Body of pancreas (tissue), 4 donors: ENCODE results near the gene TNIK.

ENCODE experiments used
- CTCF ChIP-seq, 7 experiments: fragments of 450-650 bp in 4 of 7; fragments of 200-600 bp in 3 of 7; sonication (generic) in 3 of 7; IDR thresholded peaks; one replicate each; pipeline ENCODE4 v1.5.1; 2016 to 2019; ENCODE audit warnings: antibody characterized with exemption in 7 of 7
- POLR2A ChIP-seq, 3 donors: fragments of 450-650 bp; IDR thresholded peaks; one replicate each; pipeline ENCODE4 v1.6.1; 2016; ENCODE audit warnings: antibody characterized with exemption in 3 of 3, mild to moderate bottlenecking in 2 of 3

DNA sequence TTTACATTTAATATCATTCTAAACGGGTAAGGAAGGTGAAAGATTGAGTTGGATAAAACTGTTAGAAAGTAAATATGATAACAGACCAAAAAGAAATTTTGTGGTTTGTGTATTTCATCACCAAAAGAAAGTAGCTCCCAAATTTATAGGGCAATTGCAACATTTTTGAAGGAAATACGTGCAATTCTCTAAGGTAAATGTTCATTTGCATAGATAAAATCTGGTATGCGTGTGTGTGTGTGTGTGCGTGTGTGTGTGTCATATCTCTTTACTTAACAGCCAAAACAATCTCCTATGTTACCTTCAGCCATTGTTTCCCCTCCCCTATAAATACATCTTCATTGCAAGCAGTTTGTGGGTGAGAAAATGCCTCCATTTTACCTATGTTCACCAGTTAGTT is 208.4 kb downstream of the TNIK start:
- TF ChIP-seq POLR2A (IDR thresholded peaks at IDR 0.05) (no peak), CTCF (IDR thresholded peaks at IDR 0.05) (no peak)
